Activated T-helper 1 cell treated with anti-CD3 and anti-CD28 coated beads, Interleukin-2, amount 50 U/mL, for 16 hours (primary cell): ENCODE data around the gene RAB9B.
A peak's percentile ranks its signal among the peaks of the same experiment; 100 is the strongest.
"Not testable (repeated sequence)": the region's sequence is repeated elsewhere in the genome, so short reads cannot be mapped to it uniquely, and the experiment has no call there.

ENCODE experiments used
- DNase-seq, 2 donors: peaks; one replicate each; pipeline ENCODE4 v3.0.0-alpha.2; 2020; ENCODE audit warnings: low read depth in 1 of 2, low spot score in 1 of 2

Gene RAB9B

GRCh38 chrX:103831803-103832544 is at the start of gene RAB9B:
Gene RAB9B, minus strand, starts transcription at chrX:103832257. Its CDS starts 6,473 bp downstream, at chrX:103825784.
- DNase-seq = peak; percentile 21 to 39

- DNase-seq = no peak
These were observed 47.3 kb upstream of the RAB9B start for GRCh38 chrX:103879339-103879738.

GRCh38 chrX:103878466-103879122 is 46.5 kb upstream of the RAB9B start:
- no peak for DNase-seq

- DNase-seq = no peak
These were observed 45.5 kb upstream of the RAB9B start for GRCh38 chrX:103877571-103877970.

- no peak for DNase-seq
These were observed 33.0 kb upstream of the RAB9B start for GRCh38 chrX:103864886-103865534.

- no peak for DNase-seq
These were observed 32.1 kb upstream of the RAB9B start for GRCh38 chrX:103864149-103864548.

GRCh38 chrX:103861200-103861599 is 29.1 kb upstream of the RAB9B start:
- DNase-seq = no peak

- no peak for DNase-seq
These were observed 17.5 kb upstream of the RAB9B start for GRCh38 chrX:103849558-103849957.

- no peak for DNase-seq
These were observed 15.3 kb upstream of the RAB9B start for GRCh38 chrX:103847174-103847870.

GRCh38 chrX:103846386-103846785 is 14.3 kb upstream of the RAB9B start:
- DNase-seq = no peak

- peak in 1 of 2 donors; percentile 6 for DNase-seq
These were observed 13.2 kb upstream of the RAB9B start for GRCh38 chrX:103845165-103845653.

- no peak for DNase-seq
These were observed 7.3 kb upstream of the RAB9B start for GRCh38 chrX:103839404-103839803.

- DNase-seq = no peak
These were observed 685 bp downstream of the RAB9B start for GRCh38 chrX:103831342-103831802.

GRCh38 chrX:103830848-103831247 is 1.2 kb downstream of the RAB9B start:
- DNase-seq = no peak

GRCh38 chrX:103828529-103828928 is 3.5 kb downstream of the RAB9B start:
- DNase-seq = no peak

- no peak for DNase-seq
These were observed 6.2 kb downstream of the RAB9B start for GRCh38 chrX:103825881-103826280.

GRCh38 chrX:103823591-103823990 is 8.5 kb downstream of the RAB9B start:
- DNase-seq = no peak

- not testable (repeated sequence) for DNase-seq
These were observed 11.3 kb downstream of the RAB9B start for GRCh38 chrX:103820802-103821201.

GRCh38 chrX:103818842-103819619 is 13.0 kb downstream of the RAB9B start:
- no peak for DNase-seq

- no peak for DNase-seq
These were observed 14.6 kb downstream of the RAB9B start for GRCh38 chrX:103817502-103817901.
